ENCODE results near the gene TOMT. TPM values are rescaled to one million over a fixed set of nuclear protein-coding genes. Genes with fewer than 3 reads are reported as not detected.
"Not testable (repeated sequence)": the region's sequence is repeated elsewhere in the genome, so short reads cannot be mapped to it uniquely, and the experiment has no call there.

The TOMT gene
- total and polyA plus RNA-seq, 2 of the 4 experiments (the other 2 are of a cell fraction): not detected

DNA sequence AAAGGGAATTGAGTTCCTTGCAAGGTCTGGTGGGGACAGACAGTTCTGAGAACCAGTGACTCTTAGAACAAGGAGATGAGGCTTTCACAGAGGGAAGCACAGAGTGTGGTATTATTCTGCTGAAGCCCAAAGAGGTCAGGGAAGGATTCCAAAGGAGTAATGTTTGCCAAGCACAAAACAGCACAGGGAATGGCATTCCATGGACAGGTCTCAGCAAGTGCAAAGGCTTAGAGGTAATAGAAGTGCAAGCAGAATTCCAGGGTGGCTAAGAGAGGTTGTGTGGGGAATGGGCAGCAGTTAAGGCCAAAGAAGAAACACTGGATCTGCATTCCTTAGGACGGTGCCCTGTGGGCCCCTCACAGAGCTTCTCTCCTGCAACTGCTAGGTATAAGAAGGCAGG lies 36.4 kb downstream of the TOMT start:
- Histone ChIP-seq H2BK20ac (ENCODE audit: low read depth, low read length) (peak overlapping the region; percentile 94), H3K23ac (ENCODE audit: low read depth, low read length) (peak overlapping the region; percentile 79; the same call in 1 of the 2 replicates), H3K4ac (ENCODE audit: low read depth, low read length) (peak overlapping the region; percentile 78), H4K5ac (ENCODE audit: low read depth, low read length) (peak overlapping the region; percentile 66; the same call in 1 of the 2 replicates), H3K18ac (ENCODE audit: low read depth, low read length) (peak overlapping the region; percentile 71; the same call in 1 of the 2 replicates), H2AFZ (replicated peaks; ENCODE audit: low read length, poor library complexity) (peak overlapping the region; percentile 72), H4K8ac (ENCODE audit: low read depth in 2 of 2, low read length in 2 of 2) (peak overlapping the region; percentile 69 to 87; a peak in 3 of 4 replicates), H4K91ac (ENCODE audit: insufficient read depth, low read depth, low read length) (peak overlapping the region; percentile 57), H2BK120ac (ENCODE audit: low read depth, low read length) (peak overlapping the region; percentile 93), H3K14ac (replicated peaks; ENCODE audit: low read depth, low read length) (peak overlapping the region; percentile 81), H3K4me1 (ENCODE audit: control insufficient read depth, insufficient read depth, low read length) (peaks cover 11% of the 10 kb centered on the region; the same call in 1 of the 2 replicates), H2AK5ac (ENCODE audit: low read depth, low read length) (peak overlapping the region; percentile 73), H2BK5ac (ENCODE audit: low read depth, low read length, poor library complexity, severe bottlenecking) (peak overlapping the region; percentile 97)
- H2AK9ac ChIP-seq (replicated peaks; ENCODE audit: low read depth, low read length, poor library complexity); BruUV-seq (replicated peaks); H3K27ac ChIP-seq (ENCODE audit: insufficient read depth, low read length); in situ Hi-C loops (cut with MboI; ENCODE audit: low sequenced_read_pairs); H2BK15ac ChIP-seq (ENCODE audit: low read depth, low read length); H3K9me3 ChIP-seq (ENCODE audit: control insufficient read depth, insufficient read depth, low read length); H3K56ac ChIP-seq (ENCODE audit: extremely low read depth, insufficient read depth, low read length); CTCF ChIA-PET; H3K79me1 ChIP-seq (ENCODE audit: low read depth in 1 of 2, low read length in 2 of 2); dilution Hi-C loops (cut with HindIII; ENCODE audit: low sequenced_read_pairs, unreplicated experiment); H3K4me3 ChIP-seq (ENCODE audit: insufficient read depth, low read depth, low read length); H3K27me3 ChIP-seq (ENCODE audit: control insufficient read depth, insufficient read depth, low read length); H3K36me3 ChIP-seq (ENCODE audit: control insufficient read depth, insufficient read depth, low read length); H3K4me2 ChIP-seq (ENCODE audit: low read depth, low read length); H3K9ac ChIP-seq (ENCODE audit: low read depth, low read length); H4K20me1 ChIP-seq (ENCODE audit: insufficient read depth, low read length); H3K9me1 ChIP-seq (ENCODE audit: insufficient read depth, low read length): not testable (repeated sequence)
- POLR2A ChIA-PET (ENCODE audit: unreplicated experiment): interaction anchor here (1.0 kb wide), 1 partner anchor 43 kb away, joined by 3 read pairs; no protein-coding TSS in a partner anchor
- WGBS, 2 experiments (ENCODE audit: extremely low coverage in 2 of 2, insufficient read length in 1 of 2): no CpG with 5 or more reads among the region's 1 CpG
- DNase-seq (peak; percentile 18), ATAC-seq (ENCODE audit: low read depth) (peak; percentile 6)
- intact Hi-C loops (cut with micrococcal nuclease): loop anchor here (1.0 kb wide), 1 partner anchor 39 kb away; no protein-coding TSS in a partner anchor

DNA sequence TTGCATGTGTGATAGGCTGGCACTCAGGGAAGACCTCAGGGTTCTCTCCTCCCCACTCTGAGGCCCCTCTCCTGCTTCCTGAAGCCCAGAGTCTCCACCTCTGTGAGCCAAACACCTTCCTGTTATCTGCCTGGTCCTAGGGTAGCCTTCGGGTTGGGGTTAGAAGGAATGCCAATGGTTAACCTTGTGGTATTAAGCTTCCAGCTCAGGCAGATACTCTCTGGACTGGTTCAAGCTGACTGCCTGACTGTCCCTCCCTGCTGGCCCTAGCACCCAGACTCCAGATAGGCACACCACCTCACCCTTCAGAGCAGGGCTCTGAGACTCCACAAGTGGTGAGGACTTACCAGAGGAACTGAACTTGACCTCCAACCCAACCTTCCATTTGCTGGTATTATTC lies 36.8 kb downstream of the TOMT start:
- H4K8ac ChIP-seq (ENCODE audit: low read depth in 2 of 2, low read length in 2 of 2); BruUV-seq (replicated peaks); H3K4me3 ChIP-seq (ENCODE audit: insufficient read depth, low read depth, low read length); H2AK9ac ChIP-seq (replicated peaks; ENCODE audit: low read depth, low read length, poor library complexity); H2BK5ac ChIP-seq (ENCODE audit: low read depth, low read length, poor library complexity, severe bottlenecking); H2AFZ ChIP-seq (replicated peaks; ENCODE audit: low read length, poor library complexity); ATAC-seq (ENCODE audit: low read depth); H4K20me1 ChIP-seq (ENCODE audit: insufficient read depth, low read length); H3K27me3 ChIP-seq (ENCODE audit: control insufficient read depth, insufficient read depth, low read length); H3K18ac ChIP-seq (ENCODE audit: low read depth, low read length); in situ Hi-C loops (cut with MboI; ENCODE audit: low sequenced_read_pairs); H3K27ac ChIP-seq (ENCODE audit: insufficient read depth, low read length); H3K23ac ChIP-seq (ENCODE audit: low read depth, low read length); H3K9me1 ChIP-seq (ENCODE audit: insufficient read depth, low read length); H3K14ac ChIP-seq (replicated peaks; ENCODE audit: low read depth, low read length); H2BK20ac ChIP-seq (ENCODE audit: low read depth, low read length); H3K4ac ChIP-seq (ENCODE audit: low read depth, low read length); H3K4me2 ChIP-seq (ENCODE audit: low read depth, low read length); POLR2A ChIA-PET (ENCODE audit: unreplicated experiment); H3K56ac ChIP-seq (ENCODE audit: extremely low read depth, insufficient read depth, low read length); H3K9ac ChIP-seq (ENCODE audit: low read depth, low read length); H4K91ac ChIP-seq (ENCODE audit: insufficient read depth, low read depth, low read length); H3K9me3 ChIP-seq (ENCODE audit: control insufficient read depth, insufficient read depth, low read length); H2AK5ac ChIP-seq (ENCODE audit: low read depth, low read length); H3K79me1 ChIP-seq (ENCODE audit: low read depth in 1 of 2, low read length in 2 of 2); DNase-seq; dilution Hi-C loops (cut with HindIII; ENCODE audit: low sequenced_read_pairs, unreplicated experiment); H3K36me3 ChIP-seq (ENCODE audit: control insufficient read depth, insufficient read depth, low read length); H2BK15ac ChIP-seq (ENCODE audit: low read depth, low read length); H4K5ac ChIP-seq (ENCODE audit: low read depth, low read length): not testable (repeated sequence)
- Histone ChIP-seq H3K4me1 (ENCODE audit: control insufficient read depth, insufficient read depth, low read length) (peaks cover 11% of the 10 kb centered on the region; the same call in 1 of the 2 replicates), H2BK120ac (ENCODE audit: low read depth, low read length) (peak overlapping the region; percentile 66; the same call in 1 of the 2 replicates)
- WGBS, 2 experiments (ENCODE audit: extremely low coverage in 2 of 2, insufficient read length in 1 of 2): no CpG with 5 or more reads among the region's 1 CpG
- CTCF ChIA-PET: interaction anchor here (2.2 kb wide), 1 partner anchor 117 kb away, joined by 21 read pairs; no protein-coding TSS in a partner anchor
- intact Hi-C loops (cut with micrococcal nuclease): loop anchor here (1.0 kb wide), 1 partner anchor 39 kb away; no protein-coding TSS in a partner anchor

Data from IMR-90 (cell line).